ENCODE results near the gene SH3BP5L. TPM values are rescaled to one million over a fixed set of nuclear protein-coding genes. Genes with fewer than 3 reads are reported as not detected.

SH3BP5L gene
- total and polyA plus RNA-seq, 2 of the 4 experiments (the other 2 are of a cell fraction): 23.3 to 35.9 TPM

- no peaks in the 10 kb centered on the region for H3K9me1 ChIP-seq (ENCODE audit: insufficient read depth, low read length)
- H4K8ac ChIP-seq (ENCODE audit: low read depth in 2 of 2, low read length in 2 of 2): no peak overlapping the region
- ATAC-seq (ENCODE audit: low read depth): no peak
- in situ Hi-C loops (cut with MboI; ENCODE audit: low sequenced_read_pairs): no loop called here
- intact Hi-C loops (cut with micrococcal nuclease): no loop called here
- H3K9ac ChIP-seq (ENCODE audit: low read depth, low read length): no peak overlapping the region
- no peak overlapping the region for H4K91ac ChIP-seq (ENCODE audit: insufficient read depth, low read depth, low read length)
- H3K4me2 ChIP-seq (ENCODE audit: low read depth, low read length): no peak overlapping the region
- H2AK5ac ChIP-seq (ENCODE audit: low read depth, low read length): no peak overlapping the region
- no peak overlapping the region for H2BK5ac ChIP-seq (ENCODE audit: low read depth, low read length, poor library complexity, severe bottlenecking)
- no peak overlapping the region for H2BK20ac ChIP-seq (ENCODE audit: low read depth, low read length)
- no peaks in the 10 kb centered on the region for H3K4me1 ChIP-seq (ENCODE audit: control insufficient read depth, insufficient read depth, low read length)
- H2BK120ac ChIP-seq (ENCODE audit: low read depth, low read length): no peak overlapping the region
- H3K4ac ChIP-seq (ENCODE audit: low read depth, low read length): no peak overlapping the region
- no peak for DNase-seq
- no TSS peak for BruUV-seq (replicated peaks)
- no peak overlapping the region for H2BK15ac ChIP-seq (ENCODE audit: low read depth, low read length)
- no peak overlapping the region for H2AFZ ChIP-seq (replicated peaks; ENCODE audit: low read length, poor library complexity)
- no peak overlapping the region for H4K5ac ChIP-seq (ENCODE audit: low read depth, low read length)
- no peaks in the 10 kb centered on the region for H3K79me1 ChIP-seq (ENCODE audit: low read depth in 1 of 2, low read length in 2 of 2)
- no peak overlapping the region for H3K27ac ChIP-seq (ENCODE audit: insufficient read depth, low read length)
- no peak overlapping the region for H3K56ac ChIP-seq (ENCODE audit: extremely low read depth, insufficient read depth, low read length)
- WGBS, 2 experiments (ENCODE audit: extremely low coverage in 2 of 2, insufficient read length in 1 of 2): 80% methylated on average over 2 of the region's 6 CpGs; no CpG with 5 or more reads in 1 of the 2 experiments
- H3K18ac ChIP-seq (ENCODE audit: low read depth, low read length): no peak overlapping the region
- POLR2A ChIA-PET (ENCODE audit: unreplicated experiment): no interaction called here
- H2AK9ac ChIP-seq (replicated peaks; ENCODE audit: low read depth, low read length, poor library complexity): no peak overlapping the region
- H3K9me3 ChIP-seq (ENCODE audit: control insufficient read depth, insufficient read depth, low read length): no peaks in the 10 kb centered on the region
- no peaks in the 10 kb centered on the region for H3K36me3 ChIP-seq (ENCODE audit: control insufficient read depth, insufficient read depth, low read length)
- TF ChIP-seq RFX5 (IDR thresholded peaks at IDR 0.05; ENCODE audit: low read depth, low read length): no peak
- no peak for TF ChIP-seq NFE2L2 (IDR thresholded peaks at IDR 0.05; ENCODE audit: low read depth, low read length)
- TF ChIP-seq MAFK (IDR thresholded peaks at IDR 0.05; ENCODE audit: low read depth, low read length): no peak
- TF ChIP-seq MXI1 (IDR thresholded peaks at IDR 0.05; ENCODE audit: borderline replicate concordance, low read depth, low read length): no peak
- TF ChIP-seq RAD21 (IDR thresholded peaks at IDR 0.05; ENCODE audit: low read length): no peak
- TF ChIP-seq CEBPB (IDR thresholded peaks at IDR 0.05; ENCODE audit: low read depth, low read length): no peak
- no peak for TF ChIP-seq BHLHE40 (IDR thresholded peaks at IDR 0.05; ENCODE audit: low read depth, low read length)
- TF ChIP-seq ELK1 (IDR thresholded peaks at IDR 0.05; ENCODE audit: borderline replicate concordance, low read depth, low read length): no peak
- no peak overlapping the region for H3K23ac ChIP-seq (ENCODE audit: low read depth, low read length)
- no peaks in the 10 kb centered on the region; the same call in 1 of the 2 replicates for H3K27me3 ChIP-seq (ENCODE audit: control insufficient read depth, insufficient read depth, low read length)
- H3K4me3 ChIP-seq (ENCODE audit: insufficient read depth, low read depth, low read length): no peak overlapping the region
- H3K14ac ChIP-seq (replicated peaks; ENCODE audit: low read depth, low read length): no peak overlapping the region
- CTCF ChIA-PET: no interaction called here
- no peaks in the 10 kb centered on the region for H4K20me1 ChIP-seq (ENCODE audit: insufficient read depth, low read length)
- dilution Hi-C loops (cut with HindIII; ENCODE audit: low sequenced_read_pairs, unreplicated experiment): no loop called here
Measured at GRCh38 chr1:248802454-248802853, 23.3 kb downstream of the SH3BP5L start.

Data from IMR-90 (cell line).